ENCODE results near the gene ZNF860.
A peak's percentile ranks its signal among the peaks of the same experiment; 100 is the strongest.
"Not testable (repeated sequence)": the region's sequence is repeated elsewhere in the genome, so short reads cannot be mapped to it uniquely, and the experiment has no call there.

Gene ZNF860

DNA sequence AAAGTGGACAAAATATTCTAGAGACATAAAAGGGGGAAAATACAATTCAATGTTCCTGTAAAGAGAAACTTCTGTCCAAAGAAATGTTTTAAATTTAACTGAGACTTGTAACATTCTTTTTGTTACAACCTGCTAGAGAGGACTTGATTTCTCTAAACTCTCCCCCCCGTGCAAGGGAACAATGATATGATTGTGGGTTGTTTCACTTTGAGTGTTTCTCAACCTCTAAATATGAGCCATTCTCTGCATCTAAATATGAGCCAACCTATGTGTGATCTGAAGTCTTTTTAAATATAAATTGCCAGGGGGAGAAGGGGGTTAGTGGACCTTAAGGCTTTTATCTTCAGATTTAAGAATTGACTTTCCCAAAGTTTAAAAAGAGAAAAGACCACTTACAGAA lies 14.6 kb downstream of the ZNF860 start:
- no peak for DNase-seq (ENCODE audit: low read depth)

DNA sequence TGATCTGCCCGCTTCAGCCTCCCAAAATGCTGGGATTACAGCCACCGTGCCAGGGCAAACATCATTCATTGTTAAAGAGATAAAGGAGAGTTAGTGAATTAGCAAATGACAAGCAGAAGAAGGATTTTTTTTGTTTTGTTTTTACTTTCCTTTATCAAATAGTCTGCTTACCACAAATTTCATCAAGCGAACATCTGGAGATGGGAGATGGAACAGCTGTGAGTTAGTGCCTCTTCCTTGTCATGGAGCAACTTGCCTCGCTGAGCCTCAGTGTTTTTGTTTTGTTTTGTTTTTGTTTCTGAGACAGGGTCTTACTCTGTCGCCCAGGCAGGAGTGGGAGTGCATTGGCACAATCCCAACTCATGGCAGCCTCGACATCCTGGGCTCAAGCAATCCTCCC lies 15.9 kb downstream of the ZNF860 start:
- no peak for DNase-seq (ENCODE audit: low read depth)

GRCh38 chr3:31999907-32000439 lies 18.4 kb downstream of the ZNF860 start:
- DNase-seq (ENCODE audit: low read depth) = no peak

- DNase-seq (ENCODE audit: low read depth) = no peak
These were observed 19.3 kb downstream of the ZNF860 start for GRCh38 chr3:32000877-32001276.

- DNase-seq (ENCODE audit: low read depth) = no peak
These were observed 21.2 kb downstream of the ZNF860 start for GRCh38 chr3:32002561-32003368.

- no peak for DNase-seq (ENCODE audit: low read depth)
These were observed 21.8 kb downstream of the ZNF860 start for GRCh38 chr3:32003380-32003779.

DNA sequence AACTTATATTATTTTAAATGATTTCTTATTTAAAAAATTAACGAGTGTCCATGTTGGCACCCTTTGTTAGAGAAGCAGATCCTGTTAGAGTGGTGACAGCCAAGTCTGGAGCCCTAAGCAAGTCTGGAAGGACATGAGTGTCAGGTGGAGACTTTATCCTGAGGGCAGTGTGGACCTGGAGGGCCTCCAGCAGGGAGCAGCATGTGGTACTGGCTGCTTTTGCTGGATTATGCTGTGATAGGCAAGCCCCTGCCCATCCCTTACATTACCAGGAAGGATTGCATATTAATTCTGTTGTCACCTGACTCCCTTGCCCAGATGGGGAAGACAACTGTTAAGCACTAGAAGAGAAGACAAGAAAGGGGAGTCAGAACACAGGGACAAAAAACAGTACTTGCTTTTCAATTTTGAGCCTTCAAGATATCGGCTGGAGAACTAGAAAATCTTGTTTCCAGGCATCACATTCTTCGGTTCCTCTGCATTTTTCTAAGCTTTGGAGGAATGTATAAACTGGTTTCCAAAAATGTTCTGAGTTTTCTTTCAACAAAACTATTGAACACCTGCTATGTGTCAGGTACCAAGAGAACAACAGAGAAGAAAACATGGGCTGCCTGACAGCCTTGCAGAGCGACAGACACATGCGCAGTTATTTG lies 22.7 kb downstream of the ZNF860 start:
- no peak for DNase-seq (ENCODE audit: low read depth)

DNA sequence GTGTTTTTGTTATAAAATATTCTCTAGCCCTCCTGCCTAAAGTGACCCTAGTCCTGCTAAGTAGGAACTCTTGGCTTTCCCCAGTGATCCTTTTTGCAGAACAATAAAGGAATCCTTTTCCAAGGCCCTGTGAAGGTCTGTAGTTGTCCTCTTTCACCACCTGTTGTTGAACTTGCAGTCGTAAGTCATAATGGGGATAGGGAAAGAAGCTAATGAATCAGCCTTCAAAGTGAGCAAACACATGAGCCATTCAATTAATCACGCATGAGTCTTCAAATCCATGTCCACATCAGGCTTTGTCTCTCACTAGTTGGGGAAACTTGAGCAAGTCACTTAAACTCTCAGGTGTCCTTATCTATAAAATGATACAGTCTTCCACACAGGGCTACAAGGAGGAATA lies 27.6 kb downstream of the ZNF860 start:
- DNase-seq (ENCODE audit: low read depth) = peak; percentile 36

GRCh38 chr3:32009957-32010356 lies 28.4 kb downstream of the ZNF860 start:
- no peak for DNase-seq (ENCODE audit: low read depth)

GRCh38 chr3:32010699-32011098 lies 29.1 kb downstream of the ZNF860 start:
- DNase-seq (ENCODE audit: low read depth) = not testable (repeated sequence)

DNA sequence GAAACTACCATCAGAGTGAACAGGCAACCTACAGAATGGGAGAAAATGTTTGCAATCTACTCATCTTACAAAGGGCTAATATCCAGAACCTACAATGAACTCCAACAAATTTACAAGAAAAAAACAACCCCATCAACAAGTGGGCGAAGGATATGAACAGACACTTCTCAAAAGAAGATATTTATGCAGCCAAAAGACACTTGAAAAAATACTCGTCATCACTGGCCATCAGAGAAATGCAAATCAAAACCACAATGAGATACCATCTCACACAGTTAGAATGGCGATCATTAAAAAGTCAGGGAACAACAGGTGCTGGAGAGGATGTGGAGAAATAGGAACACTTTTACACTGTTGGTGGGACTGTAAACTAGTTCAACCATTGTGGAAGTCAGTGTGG lies 34.1 kb downstream of the ZNF860 start:
- DNase-seq (ENCODE audit: low read depth) = not testable (repeated sequence)

GRCh38 chr3:32017286-32017685 lies 35.7 kb downstream of the ZNF860 start:
- DNase-seq (ENCODE audit: low read depth) = peak; percentile 43

DNA sequence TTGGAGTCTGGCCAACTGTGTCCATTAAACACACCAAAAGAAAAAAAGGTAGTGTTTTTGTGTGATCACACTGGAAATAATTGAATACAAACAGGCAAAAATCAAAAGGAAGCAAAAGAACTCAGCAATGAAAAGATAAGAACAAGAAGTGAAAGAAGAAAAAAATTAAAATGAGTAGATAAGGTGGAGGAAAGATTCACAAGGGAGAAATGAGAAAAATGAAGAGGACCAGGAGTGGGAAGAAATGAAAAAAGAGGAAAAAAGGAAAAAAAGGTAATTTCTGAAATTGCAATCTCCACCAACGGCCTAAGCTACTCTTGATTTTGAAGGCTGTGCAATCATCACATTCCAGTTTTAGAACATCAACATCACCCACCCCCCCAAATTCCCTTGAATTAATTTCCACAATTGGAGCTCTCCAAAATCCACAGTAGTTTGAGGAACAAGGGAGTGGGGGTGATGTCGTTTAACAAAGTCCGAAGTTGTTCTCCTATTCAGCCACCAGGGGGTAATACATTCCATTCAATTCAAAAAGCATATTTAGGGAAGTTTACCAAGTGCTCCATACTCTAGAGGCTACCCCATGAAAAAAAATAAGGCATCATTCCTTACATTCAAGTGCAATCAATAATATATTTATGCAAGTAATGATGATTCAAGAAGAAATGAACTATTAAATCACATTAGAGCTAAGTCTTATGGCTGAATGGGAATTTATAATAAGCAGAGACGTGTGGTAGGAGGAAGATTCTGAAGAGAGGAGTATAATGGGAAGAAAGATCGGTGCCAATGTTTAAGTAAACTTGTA lies 37.4 kb downstream of the ZNF860 start:
- peak; percentile 49 for DNase-seq (ENCODE audit: low read depth)

GRCh38 chr3:32021155-32021554 lies 39.6 kb downstream of the ZNF860 start:
- no peak for DNase-seq (ENCODE audit: low read depth)

DNA sequence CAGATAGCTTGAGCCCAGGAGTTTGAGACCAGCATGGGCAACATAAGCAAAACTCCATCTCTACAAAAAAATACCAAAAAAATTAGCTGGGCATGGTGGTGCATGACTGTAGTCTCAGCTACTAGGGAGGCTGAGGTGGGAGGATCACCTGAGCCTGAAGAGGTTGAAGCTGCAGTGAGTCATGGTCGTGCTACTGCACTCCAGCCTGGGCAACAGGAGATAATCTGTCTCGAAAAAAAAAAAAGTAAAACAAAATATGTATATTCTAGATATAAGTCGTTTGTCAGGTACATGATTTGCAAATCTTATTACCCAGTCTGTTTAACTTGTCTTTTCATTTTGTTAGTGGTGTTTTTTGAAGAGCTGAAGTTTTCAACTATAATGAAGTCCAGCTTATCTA lies 40.2 kb downstream of the ZNF860 start:
- DNase-seq (ENCODE audit: low read depth) = no peak

DNA sequence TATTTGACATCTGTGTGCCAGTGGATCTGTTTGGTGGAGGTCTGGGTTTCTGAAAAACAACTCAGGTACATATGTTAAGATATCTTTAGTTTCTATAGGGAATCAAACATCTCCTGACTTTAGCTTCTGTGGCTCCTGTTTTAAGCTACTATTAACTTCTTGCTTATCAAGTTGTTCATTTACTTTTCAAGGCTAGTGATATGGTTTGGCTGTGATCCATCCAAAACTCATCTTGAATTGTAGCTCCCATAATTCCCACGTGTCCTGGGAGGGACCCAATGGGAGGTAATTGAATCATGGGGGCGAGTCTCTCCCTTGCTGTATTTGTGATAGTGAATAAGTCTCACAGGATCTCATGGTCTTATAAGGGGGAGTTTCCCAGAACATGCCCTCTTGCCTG lies 41.4 kb downstream of the ZNF860 start:
- no peak for DNase-seq (ENCODE audit: low read depth)

DNA sequence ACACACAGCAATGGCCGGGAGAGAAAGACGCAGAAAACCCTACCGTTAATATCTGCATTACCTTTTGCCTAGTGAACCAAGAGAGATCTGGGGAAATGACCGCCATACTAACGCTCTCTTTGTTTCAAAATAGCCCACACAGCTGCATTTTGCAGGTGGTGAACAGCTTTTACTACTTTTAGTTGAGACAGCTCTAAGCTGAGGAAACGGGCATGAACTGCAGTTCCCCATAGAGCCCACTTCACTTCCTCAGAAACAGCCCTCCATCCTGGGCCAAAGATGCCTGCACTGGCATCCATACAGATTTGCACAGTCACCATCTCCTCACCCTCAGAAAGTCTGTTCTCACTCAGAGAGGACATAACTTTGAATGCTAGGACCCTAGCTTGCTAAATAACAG lies 45.0 kb downstream of the ZNF860 start:
- DNase-seq (ENCODE audit: low read depth) = no peak

- DNase-seq (ENCODE audit: low read depth) = no peak
These were observed 56.4 kb downstream of the ZNF860 start for GRCh38 chr3:32037932-32038267.

- no peak for DNase-seq (ENCODE audit: low read depth)
These were observed 59.8 kb downstream of the ZNF860 start for GRCh38 chr3:32041316-32041715.

Measured in amniotic epithelial cell (primary cell).